Omental fat pad (tissue), 4 donors: ENCODE measurements around the gene POC5. TPM values are rescaled to one million over a fixed set of nuclear protein-coding genes. Genes with fewer than 3 reads are reported as not detected.
"Not testable (repeated sequence)": the region's sequence is repeated elsewhere in the genome, so short reads cannot be mapped to it uniquely, and the experiment has no call there.

ENCODE experiments used
- ATAC-seq: fragments of 150-250 bp; one replicate; pipeline ENCODE4 v1.9.1; 2016; ENCODE audit warnings: mild to moderate bottlenecking, moderate library complexity; ENCODE audit not compliant: low FRiP score
- DNase-seq: peaks from one replicate; pipeline ENCODE4 v3.0.0-alpha.2; 2019; ENCODE audit warnings: low spot score
- total RNA-seq, 4 donors: library from RNA; depleted of rRNA; stranded (reverse); fragments of >200 nt; gene quantifications; one replicate each; pipeline ENCODE4 v1.1.0, GENCODE V29; 2016
- TF ChIP-seq, protein P1 (sequence below), 3 donors: fragments of 450-650 bp; IDR thresholded peaks; one replicate each; pipeline ENCODE4 v1.5.1; 2016 to 2017; ENCODE audit warnings: antibody characterized with exemption in 3 of 3, mild to moderate bottlenecking in 3 of 3, moderate library complexity in 2 of 3

POC5 gene
- total RNA-seq, 4 donors from 2014 or later: 5.5 to 24.9 (median 9.7) TPM

DNA sequence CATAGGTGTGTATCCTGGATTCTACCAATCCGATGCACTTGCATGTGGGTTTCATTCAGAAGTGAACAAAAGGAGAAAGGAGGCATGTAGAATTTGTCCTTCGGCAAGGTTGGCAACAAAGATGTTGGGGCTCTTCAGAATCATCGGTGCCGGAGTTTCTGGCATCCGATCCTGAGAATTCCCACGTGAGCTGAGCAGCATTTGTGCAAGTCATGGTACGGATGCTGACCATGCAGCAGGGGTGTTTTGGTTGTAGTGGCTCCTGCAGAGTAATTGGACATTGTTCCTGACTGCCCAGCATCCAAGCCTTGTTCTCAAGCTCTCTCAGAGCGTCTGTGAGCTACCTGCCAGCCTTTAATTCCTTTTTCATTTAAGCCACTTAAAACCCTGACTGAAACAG lies 19.0 kb upstream of the POC5 start:
- TF ChIP-seq, protein P1, sequence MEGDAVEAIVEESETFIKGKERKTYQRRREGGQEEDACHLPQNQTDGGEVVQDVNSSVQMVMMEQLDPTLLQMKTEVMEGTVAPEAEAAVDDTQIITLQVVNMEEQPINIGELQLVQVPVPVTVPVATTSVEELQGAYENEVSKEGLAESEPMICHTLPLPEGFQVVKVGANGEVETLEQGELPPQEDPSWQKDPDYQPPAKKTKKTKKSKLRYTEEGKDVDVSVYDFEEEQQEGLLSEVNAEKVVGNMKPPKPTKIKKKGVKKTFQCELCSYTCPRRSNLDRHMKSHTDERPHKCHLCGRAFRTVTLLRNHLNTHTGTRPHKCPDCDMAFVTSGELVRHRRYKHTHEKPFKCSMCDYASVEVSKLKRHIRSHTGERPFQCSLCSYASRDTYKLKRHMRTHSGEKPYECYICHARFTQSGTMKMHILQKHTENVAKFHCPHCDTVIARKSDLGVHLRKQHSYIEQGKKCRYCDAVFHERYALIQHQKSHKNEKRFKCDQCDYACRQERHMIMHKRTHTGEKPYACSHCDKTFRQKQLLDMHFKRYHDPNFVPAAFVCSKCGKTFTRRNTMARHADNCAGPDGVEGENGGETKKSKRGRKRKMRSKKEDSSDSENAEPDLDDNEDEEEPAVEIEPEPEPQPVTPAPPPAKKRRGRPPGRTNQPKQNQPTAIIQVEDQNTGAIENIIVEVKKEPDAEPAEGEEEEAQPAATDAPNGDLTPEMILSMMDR (IDR thresholded peaks at IDR 0.05): no peak
- DNase-seq (no peak), ATAC-seq (no peak)

DNA sequence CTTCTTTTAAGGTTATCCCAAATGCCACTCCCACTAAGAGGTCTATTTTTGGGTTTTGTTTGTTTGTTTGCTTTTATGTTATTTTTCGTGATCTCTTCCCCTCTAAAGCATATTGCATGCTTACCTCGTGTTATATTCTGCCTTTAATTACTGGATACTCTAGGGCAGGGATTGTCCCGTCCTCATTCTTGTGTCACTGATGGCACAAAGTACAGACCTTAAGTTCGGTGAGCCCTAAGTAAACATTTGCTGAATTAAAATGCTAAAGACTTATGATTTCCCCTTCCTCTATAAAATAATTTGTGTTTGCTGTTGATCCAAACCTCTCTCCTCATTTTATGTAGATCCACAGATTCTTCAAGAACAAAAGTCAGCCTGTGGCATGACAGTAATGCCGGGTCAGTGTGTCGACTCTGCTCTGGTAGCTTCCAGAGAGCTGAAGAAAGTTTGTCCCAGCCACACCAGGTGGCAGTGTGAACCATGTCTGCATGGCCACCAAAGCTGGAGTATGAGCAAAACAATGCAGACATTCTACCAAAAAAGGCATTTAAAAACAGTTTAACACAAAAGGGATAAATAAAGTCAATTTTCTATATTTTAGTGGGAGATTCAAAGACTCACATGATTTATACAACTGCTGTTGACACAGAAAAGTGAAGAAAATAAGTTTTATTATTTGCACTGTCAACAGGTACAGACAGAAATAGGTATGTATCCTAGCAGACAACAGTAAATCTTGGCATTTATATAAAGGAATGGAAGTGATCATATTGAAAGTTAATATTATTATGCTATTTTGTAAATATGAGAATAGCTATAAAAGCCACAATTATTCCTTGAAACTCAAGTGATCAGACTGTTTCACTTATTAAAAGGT lies 17.9 kb upstream of the POC5 start:
- DNase-seq (no peak), ATAC-seq (no peak)
- TF ChIP-seq, protein P1 (IDR thresholded peaks at IDR 0.05): no peak

DNA sequence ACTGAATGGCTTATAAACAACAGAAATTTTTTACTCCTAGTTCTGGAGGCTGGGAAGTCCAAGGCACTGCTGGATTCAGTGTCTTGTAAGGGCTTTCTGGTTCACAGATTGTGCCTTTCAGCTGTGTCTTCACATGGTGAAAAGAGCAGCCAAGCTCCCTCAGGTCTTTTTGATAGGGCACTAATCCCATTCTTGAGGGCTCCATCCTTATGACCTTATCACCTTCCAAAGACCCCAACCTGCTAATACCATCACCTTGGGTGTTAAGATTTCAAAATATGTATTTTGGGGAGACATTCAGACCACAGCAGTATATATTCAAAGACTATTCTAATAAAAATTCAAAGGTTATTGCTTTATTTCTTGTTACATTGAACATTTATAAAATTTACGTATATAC lies 16.5 kb upstream of the POC5 start:
- DNase-seq (no peak), ATAC-seq (no peak)
- TF ChIP-seq, protein P1 (IDR thresholded peaks at IDR 0.05): no peak

DNA sequence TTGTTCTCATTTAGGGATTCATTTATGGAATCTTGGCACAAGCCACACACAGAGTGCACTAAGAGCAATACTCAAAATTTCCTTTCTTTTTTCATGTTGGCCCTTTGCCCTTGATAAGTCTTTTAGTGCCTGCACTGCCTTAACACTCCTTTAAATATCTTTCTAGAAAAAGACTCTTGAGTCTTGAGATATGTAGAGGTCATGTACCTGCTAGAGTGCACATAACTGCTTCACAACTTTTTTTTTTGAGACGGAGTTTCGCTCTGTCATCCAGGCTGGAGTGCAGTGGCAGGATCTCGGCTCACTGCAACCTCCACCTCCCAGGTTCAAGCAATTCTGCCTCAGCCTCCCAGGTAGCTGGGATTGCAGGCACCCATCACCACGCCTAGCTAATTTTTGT lies 14.3 kb upstream of the POC5 start:
- not testable (repeated sequence) for DNase-seq

DNA sequence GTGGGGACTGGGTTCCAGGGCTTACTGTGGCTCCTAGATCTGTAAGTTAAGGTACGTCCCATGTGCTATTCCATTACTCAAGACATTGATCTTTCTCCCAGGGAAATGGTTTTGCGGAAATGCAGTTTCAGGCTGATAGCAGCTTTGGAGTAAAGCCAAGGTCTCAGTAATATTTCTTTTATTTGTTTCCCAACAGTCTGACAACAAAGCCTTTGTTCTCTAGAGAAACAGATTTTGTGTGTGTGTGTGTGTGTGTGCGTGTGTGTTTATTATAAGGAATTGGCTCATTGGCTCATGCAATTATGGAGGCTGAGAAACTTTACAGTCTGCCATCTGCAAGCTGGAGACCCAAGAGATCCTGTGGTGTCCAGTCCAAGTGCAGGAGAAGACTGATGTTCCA lies 12.1 kb upstream of the POC5 start:
- ATAC-seq (no peak), DNase-seq (no peak)
- TF ChIP-seq, protein P1 (IDR thresholded peaks at IDR 0.05): no peak

More for the DNA sequence above, 14.3 kb upstream of the POC5 start:
- not testable (repeated sequence) for ATAC-seq

DNA sequence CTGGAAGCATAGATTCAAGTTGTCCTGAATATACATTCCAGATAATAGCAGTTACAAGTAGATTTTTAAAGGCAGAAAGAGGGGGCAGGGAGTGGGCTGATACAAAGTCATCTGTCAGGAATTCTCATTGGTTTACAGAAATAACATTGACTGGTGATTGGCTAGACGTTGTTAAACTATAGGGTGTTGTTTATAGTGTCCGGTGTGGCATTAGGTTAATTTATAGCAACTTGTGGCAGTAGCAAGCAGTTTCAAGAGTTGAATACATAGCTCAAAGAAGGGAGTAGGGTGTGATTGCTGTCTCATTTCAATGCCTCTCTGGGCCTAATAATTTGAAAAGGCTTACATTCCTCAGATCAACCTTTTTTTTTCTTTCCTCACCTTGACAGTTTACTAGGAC lies 10.7 kb upstream of the POC5 start:
- TF ChIP-seq, protein P1 (IDR thresholded peaks at IDR 0.05): no peak
- DNase-seq: no peak
- ATAC-seq: no peak

DNA sequence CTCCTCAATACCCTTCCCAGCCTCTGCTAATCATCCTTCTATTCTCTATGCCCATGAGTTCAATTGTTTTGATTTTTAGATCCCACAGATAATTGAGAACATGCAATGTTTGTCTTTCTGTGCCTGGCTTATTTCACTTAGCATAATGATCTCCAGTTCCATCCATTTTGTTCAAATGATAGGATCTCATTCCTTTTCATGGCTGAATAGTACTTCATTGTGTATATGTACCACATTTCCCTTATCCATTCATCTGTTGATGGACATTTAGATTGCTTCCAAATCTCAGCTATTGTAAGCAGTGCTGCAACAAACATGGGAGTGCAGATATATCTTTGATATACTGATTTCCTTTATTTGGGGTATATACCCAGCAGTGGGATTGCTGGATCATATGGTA lies 9.0 kb upstream of the POC5 start:
- DNase-seq, ATAC-seq: not testable (repeated sequence)

DNA sequence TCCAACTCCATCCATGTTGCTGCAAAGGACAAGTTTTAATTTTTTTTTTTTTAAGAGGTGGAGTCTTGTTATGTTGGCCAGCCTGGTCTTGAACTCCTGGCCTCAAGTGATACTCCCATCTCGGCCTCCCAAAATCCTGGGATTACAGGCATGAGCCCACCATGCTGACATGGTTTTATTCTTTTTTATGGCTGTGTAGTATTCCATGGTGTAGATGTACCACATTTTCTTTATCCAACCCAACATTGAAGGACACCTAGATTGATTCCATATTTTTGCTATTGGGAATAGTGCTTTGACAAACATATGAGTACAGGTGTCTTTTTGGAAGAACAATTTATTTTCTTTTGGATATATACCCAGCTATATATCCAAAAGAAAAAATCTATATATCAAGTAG lies 6.1 kb upstream of the POC5 start:
- ATAC-seq (no peak), DNase-seq (no peak)
- TF ChIP-seq, protein P1 (IDR thresholded peaks at IDR 0.05): no peak
